GM21367 (cell line): ENCODE data around the gene ABCD2.
"Not testable (repeated sequence)": the region's sequence is repeated elsewhere in the genome, so short reads cannot be mapped to it uniquely, and the experiment has no call there.

ENCODE experiments used
- ATAC-seq: cut with Tn5 transposase; IDR thresholded peaks from one replicate; pipeline ENCODE4 v1.9.1; 2021; ENCODE audit not compliant: unreplicated experiment

The ABCD2 gene

DNA sequence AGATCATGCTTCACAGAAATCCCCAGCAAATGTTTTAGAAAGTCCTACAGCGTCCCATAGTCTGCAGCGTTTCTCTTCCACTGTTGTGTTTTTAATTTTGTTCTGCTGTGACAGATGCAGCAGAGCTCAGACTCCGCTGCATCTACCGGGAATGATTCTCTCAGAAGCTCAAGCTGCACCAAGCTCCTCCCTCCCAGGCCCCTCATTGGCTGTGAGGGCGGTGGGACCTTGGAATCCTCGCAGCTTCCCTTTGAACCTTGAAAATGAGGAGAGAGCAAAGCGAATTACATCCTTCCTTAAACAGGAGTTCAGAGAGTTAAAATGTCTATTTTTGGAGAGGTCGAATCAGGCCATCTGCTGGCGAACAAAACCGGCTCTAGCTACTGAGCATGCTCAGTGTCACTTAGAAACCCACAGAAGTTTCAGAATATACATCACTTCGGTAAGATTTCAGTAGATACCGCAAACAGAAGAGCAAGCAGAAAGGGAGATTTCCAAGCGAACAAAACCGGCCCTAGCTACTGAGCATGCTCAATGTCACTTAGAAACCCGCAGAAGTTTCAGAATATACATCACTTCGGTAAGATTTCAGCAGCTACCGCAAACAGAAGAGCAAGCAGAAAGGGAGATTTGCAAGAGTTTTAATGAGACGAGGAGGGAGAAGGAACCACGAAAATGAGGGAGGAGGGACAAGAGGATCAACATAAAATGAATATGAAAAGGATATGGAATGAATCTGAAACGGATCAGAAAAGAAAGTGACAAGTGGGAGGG, at the start of gene ABCD2:
TSS of gene ABCD2 (minus strand) at position 144 of the 774 bp plus-strand sequence. CDS start 188 bp downstream, outside the sequence.
- peak; percentile 77 for ATAC-seq

DNA sequence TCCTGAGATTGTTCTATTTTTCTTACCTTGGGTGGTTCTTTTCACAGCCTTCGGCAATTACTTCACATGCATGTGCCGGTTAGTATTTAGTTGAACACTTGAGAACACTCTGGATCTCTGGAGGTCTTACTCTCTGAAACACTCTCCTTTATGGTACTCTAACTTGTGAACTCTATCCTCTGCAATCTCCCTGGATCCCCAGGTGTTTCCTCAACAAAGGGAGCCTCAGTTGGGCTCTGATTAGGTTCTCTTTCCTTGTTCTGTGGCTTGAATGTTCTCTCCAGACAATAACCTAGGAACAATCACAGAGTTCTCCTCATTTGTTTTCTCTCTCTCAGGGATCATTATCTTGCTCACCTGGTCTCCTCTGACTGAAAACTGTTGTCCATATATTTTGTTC, 40.5 kb upstream of the ABCD2 start:
- no peak for ATAC-seq

DNA sequence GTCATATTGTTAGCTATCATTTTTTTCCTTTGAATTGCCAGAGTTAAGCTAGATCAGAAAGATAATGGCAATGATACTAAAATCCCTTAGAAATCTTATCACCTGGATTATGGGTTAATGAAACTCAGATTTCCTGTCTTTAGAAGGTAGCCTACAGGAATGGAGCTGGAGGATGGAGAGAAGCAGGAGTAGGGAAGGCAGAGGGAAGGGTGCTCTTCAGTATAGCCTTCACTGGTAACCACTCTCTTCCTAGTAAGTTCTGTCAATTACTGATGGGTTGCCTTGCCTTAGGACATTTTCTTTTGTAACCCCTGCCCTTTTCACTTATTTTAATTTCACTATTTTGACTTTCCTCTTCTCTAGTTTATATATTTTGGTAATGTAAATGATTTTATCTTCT, 27.8 kb upstream of the ABCD2 start:
- ATAC-seq: no peak

DNA sequence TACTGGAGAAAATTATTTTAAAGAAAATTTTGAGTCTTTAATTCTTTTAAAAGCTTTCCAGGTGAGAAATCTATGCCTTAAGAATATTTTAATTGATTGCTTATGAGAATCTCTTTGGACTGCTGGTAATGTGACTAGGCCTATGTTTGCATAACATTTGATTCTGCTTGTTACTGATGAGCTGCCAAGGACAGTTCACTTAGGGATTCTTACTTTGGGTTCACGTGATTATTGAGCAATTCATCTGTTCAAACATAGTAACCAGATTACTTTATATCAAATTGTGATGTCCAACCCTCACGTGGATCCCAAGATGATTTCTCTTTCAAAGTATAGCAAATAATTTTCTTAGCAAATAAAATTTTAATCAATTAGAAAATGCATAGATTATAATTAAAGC, 27.4 kb upstream of the ABCD2 start:
- no peak for ATAC-seq

DNA sequence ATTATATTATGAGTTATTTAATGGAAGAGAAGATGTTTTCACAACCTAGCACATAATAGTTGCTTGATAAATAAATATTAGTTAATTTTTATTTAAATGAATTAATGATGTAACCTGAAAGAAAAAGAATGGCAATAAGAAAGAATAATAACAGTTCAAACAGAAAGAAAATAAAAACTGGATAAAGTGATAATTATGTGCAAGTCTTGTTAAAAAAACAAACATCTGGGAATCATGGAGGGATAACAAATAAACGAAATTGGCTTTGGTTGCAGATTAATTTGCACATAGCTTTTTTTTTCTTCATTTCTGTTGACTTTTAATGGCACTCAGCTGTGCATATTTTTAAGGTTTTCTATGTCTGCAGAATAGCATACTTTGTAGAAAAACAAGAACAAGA, 23.4 kb upstream of the ABCD2 start:
- no peak for ATAC-seq

DNA sequence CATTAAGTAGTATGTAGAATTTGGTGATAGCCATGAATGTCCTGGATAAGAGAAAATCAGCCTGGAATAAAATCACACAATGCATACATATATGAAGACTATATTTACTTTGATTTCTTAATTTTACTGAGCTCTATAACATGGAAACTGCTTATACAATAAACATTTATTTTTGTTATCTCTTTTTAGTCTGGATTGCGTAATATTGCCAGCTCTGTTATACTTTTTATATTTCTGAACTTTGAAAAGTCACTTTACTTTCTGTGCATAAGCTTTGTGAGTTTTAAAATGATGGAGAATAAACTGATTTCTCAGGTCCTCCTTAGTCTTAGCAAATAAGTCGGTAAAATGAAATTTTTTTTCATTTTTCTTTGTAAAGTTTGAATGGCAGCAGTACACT, 19.2 kb upstream of the ABCD2 start:
- no peak for ATAC-seq

DNA sequence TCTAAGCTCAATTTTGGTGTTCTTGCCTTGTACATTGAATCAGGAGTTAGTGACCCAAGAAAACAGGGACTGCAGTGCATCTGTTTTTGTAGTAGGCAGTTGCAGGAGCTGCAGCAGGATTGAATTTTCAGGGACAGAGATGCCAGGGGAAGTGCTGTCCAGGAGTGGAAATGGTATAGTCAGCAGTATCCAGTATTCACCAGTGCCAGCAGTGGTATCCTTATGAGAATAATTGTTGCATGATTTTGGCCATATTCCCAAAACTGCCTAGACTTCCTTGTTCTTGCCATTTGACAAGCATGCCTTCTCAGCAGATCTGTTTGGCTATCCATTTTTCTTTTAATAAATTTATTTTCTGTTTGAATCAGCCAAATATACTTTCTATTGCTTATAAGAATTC, 18.6 kb upstream of the ABCD2 start:
- no peak for ATAC-seq

DNA sequence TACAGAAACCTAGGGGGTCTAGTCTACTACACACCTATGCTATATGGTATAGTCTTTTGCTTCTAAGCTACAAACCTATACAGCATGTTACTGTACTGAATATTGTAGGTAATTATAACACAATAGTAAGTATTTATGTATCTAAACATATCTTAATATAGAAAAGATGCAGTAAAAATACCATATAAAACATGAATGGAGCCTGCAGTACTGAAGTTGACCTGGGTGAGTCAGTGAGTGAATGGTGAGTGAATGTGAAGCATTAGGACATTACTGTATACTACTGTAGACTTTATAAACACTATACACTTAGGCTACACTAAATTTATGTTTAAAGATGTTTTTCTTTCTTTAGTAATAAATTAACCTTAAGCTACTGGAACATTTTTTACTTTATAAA, 13.1 kb upstream of the ABCD2 start:
- no peak for ATAC-seq

DNA sequence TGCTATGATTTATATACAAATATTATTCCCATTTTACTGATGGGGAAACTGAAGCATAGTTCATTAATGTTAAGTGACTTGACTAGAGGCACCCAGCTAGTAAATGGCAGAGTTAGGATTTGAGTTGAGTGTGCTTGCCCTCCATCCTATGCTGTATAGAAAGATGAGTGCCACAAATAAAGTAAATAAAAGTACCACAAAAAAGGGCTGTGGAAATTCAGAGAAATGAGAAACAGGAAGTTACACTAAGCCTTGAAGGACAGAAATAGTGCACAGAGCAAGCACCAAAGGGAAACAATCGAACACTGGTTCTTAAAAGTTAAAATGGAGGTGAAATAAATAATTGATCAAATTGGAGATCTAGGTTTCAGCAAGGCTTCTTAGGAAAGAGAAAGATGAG, 9.2 kb upstream of the ABCD2 start:
- no peak for ATAC-seq

DNA sequence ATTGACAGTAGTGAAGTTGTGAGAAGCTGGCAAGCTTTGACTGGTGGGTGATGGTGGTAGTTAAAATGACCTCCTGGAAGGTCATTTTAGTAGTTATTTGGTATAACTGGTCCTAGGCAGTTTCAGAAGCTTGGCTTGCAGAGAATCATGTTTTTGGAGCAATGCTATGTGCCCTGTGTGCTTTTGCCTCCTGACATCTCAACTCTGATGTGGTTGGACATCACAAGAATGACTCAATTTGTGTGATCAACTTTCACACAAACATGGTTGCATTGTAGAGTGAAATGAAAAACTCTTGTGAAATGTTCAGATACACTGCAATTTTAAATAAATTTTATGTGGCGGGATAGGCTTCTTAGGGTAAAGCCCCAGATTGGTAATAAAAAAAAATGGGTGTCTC, 8.3 kb upstream of the ABCD2 start:
- ATAC-seq: no peak

DNA sequence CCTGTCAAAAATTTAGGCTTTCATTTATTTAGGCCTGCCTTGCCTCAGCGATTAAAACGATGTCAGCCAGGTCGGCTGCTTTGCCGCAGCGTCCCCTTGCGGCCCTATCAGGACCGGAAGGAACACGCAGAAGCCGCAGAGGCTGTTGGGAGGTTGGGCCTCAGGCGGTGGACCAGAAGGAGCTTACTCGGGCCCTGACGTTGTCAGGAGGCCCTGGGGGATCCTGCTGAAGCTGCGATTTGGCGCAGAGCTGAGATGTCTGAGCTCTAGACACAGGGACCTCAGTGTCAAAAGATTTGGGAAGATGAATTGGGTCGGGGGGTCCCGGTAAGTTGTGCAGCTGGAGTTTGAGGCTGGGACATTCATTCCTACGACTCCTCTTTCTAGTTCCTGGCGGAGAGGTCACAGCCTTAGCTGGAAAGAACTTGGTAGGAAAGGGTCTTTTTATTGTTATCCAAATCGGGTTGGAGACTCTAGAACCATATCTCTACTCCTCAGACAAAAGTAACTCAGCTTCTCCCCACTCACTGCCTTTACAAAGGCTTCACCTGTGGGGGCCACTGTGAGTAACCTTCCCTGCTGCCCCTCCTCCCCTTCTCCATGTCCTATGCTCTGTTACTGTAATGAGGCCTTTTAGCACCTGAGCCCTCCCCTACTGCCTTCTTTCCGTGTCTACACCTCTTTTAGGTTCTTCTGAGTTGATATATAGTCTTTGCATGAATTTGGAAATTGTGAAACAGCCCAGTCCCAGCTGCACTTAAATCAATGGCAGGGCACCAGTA, 6.6 kb upstream of the ABCD2 start:
- ATAC-seq: no peak

DNA sequence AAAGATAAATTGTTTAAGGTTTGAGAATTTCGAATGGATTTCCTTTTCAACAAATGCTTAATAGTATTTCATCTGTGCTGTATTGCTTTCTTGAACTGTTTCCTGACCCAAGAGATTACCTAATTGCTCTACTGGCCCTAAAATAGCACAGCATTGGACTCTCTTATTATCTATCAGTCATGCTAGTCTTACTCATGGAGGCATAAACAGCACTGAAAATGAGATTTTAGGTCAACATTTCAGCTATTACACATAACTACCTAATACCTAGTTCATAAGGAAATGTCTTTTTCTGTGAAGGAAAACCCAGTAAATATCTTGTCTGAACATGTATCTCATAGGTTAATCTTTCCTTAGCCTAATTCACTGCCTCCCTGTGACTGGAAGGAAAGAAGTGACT, 4.3 kb upstream of the ABCD2 start:
- ATAC-seq: no peak

DNA sequence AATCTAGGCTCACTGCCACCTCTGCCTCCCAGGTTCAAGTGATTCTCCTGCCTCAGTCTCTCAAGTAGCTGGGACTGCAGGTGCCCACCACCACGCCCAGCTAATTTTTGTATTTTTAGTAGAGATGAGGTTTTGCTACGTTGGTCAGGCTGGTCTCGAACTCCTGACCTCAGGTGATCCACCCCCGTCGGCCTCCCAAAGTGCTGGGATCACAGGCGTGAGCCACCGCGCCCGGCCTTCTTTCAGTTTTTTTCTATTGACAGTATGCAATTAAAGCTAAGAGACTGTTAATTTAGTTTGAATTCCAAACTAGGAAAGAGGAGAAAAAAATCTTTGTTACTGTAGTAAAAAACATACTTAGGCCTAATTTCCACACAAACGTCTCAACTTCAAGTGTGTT, 3.6 kb upstream of the ABCD2 start:
- ATAC-seq: not testable (repeated sequence)

DNA sequence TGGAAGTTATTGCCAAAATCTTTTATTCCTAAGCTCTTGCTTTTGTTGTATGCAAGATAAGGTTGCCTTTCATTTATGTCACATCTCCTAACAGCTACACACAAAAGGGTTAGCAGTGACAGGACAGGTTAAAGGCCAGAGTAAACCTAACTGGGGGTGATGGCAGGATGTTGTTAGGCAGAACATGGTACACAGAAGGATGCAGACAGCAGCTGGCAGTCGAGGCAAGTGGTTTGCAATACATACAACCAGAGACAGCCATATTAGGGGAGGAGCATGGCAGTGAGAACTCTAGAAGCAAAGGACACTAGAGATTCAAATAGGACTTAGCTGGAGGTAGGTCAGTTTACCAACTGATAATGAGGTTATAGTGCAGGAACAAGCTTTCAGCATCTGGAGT, 2.7 kb upstream of the ABCD2 start:
- no peak for ATAC-seq

DNA sequence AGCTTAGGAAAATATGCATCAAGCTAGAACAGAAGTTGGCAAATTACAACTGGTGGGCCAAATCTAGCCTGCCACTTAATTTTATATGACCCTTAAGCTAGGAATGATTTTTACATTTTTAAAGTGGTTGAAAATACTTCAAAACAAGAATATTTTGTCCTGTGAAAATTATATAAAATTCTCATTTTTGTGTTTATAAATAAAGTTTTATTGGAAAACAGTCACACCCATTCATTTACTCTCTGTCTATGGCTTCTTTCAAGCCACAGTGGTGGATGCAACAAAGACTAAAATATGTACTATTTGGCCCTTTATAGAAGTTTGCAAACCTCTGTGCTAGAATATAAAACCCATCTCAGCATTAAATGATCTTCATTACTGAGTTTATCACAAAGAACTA, 2.1 kb upstream of the ABCD2 start:
- no peak for ATAC-seq

DNA sequence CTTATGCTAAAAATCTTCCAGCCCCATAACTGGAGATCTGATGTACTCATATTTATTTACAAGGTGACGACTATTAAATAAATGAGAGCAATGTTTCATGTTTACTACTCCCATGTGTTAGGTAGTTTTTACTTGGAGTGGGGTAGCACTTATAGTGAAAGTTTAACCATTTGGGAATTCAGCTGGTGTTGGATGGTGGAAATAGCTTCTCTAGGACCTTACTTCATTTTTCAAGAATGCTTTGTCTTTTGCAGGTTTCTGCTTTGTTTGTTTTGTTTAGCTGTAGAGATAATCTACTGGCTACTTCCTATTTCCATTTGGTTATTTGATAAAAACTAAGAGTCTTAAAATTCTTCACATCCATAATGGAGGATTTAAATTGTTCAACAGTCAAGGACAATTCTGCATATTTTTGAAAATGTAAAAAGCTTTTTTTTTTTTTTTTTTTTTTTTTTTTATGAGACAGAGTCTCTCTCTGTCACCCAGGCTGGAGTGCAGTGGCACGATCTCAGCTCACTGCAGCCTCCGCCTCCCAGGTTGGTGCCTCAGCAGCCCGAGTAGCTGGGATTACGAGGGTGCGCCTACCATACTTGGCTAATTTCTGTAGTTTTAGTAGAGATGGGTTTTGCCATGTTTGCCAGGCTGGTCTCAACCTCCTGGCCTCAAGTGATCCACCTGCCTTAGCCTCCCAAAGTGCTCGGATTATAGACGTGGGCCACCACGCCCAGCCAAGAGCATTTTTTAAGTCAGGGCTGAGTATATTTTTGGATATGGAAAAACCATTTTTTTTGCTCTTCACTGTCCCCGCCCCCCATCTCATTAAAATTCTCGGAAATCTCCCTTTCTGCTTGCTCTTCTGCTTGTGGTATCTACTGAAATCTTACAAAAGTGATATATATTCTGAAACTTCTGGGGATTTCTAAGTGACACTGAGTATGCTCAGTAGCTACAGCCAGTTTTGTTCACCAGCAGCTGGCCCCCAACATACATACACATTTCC, 1.4 kb upstream of the ABCD2 start:
- peak; percentile 24 for ATAC-seq

DNA sequence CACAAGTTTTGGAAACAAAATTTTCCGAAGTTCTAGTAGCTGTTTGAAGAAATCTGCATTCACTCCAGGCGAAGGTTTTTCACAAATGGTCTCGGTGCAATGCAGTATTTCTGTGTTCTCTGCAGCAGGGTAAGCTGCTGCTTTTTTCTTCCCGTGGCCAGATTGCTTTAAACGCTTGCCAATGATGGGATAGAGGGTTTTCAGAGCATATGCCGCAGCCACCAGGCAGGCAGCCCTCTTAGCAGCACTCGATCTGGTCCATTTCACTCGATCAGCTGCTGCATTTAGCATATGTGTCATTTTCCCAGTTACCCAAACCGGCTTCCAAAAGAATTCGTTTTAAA, 315 bp downstream of the ABCD2 start:
- peak; percentile 14 for ATAC-seq

DNA sequence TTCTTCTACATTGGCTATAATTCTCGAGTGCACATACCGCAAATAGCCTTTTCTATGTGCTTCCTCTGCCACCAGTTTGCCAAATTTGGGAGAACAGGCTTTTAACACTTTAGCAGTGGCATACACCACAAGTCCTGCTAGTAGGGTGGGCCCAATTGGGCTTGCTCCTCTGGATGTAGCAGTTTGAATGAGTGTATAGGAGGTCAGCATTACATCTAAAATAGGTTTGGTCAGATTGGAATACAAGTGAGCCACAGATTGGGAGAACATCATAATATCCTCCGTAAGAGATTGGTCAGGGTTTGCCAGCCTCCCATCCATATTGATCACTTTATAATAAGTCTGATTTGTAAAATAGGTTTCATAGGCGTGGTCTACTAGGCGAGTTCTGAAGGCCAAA, 902 bp downstream of the ABCD2 start:
- no peak for ATAC-seq

DNA sequence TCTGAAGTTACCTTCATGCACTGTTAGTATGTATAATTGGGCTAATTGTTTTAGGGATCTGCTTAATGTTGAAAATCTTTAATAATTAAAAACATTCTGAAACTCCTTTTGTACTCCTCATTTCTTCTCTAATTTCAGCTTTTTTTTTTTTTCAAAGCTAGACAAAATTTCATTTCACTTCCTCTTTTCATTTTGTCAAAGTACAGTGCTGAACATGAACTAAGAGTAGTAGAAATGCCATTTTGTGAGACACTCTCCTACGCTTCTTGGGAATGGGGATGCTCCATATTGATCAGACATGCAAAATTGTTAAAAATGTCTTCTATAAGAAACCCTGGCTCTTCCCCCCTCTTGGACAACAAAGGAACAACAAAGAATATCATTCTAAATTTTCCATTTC, 1.7 kb downstream of the ABCD2 start:
- ATAC-seq: peak; percentile 17

DNA sequence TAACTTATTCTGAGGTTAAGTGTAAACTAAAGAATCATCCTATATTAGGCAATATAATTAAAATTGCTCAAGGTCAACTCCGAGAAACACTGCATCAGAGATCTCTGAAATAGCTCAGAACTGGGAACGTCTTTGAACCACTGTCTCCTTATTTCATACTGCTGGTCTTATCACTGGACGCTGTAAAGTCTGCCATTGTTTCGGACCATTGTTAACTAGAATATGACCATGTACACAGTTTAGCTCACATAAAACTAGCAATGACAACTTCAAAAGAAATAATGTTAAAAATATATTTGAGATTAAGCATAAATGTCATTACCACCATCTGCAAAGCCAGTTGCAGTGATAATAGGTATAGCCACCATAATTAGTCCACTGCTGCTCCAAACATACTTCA, 2.9 kb downstream of the ABCD2 start:
- no peak for ATAC-seq

DNA sequence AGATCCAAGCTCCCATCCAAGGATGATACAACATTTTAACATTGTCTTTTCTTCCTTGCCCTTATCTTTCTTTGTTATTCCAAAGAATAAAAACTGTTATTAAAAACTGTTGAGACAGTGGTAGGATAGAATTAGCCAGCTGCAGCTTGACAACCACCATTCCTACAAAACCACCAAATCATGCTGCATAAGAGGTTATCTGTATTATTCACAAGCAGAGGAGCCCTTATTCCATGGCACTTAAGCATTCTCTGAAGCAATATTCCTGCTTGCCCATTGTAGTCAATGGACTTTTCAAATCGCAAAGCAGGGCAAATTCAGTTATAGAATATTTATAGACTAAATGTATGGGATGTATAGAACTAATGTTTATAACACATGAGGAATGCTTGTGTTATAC, 3.4 kb downstream of the ABCD2 start:
- no peak for ATAC-seq
